ENCODE data around the gene PODXL2. TPM values are rescaled to one million over a fixed set of nuclear protein-coding genes. Genes with fewer than 3 reads are reported as not detected.

The PODXL2 gene
- total RNA-seq, 4 donors from 2014 or later, result 1.5 to 13.5 TPM; not detected in 2

DNA sequence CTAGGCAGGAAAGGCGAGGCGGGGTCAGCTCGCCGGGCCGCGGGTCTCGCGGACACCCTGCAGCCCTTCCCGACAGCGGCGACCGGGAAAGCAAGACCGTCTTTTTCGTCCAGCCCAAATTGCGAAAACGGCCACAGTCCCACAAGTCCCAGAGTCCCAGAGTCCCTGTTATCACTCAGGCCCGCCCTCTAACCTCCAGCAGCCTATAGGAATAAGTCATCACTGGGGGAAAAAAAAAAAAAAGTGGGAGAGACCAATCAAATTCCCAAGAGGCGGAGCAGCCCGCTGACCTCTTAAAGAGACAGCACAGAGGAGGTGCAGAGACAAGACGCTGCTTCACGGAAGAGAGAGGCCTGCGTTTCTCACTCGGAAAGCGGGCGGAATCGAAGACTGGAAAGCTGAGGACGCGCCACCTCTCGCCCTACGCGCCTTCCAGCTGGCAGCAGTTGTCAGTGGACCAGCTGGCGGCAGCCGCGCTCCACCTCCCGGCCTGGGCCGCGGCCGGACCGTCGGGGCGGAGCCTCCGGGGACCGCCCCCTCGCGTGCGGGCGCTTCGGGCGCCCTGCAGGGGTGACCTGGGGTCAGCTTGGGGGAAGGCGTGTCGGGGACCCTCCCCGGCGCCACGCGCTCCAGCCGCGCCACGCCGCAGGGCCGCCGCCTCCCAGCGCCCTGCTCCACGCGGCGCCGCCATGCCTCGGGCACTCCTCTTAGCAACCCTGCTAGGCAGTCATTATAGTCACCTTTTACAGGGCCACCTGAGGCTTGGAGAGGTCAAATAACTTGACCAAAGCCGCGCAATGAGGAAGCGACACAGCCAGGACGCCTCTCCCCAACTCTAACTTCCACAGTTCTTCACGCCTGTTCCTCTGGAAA, 38.2 kb upstream of the PODXL2 start, which contains the start of gene TPRA1:
Gene TPRA1 (minus strand): TSS at position 141 of the 873 bp plus-strand sequence. CDS start 10,587 bp downstream, outside the sequence.
- Histone ChIP-seq H3K27me3 (no peaks in the 10 kb centered on the region), H3K36me3 (no peaks in the 10 kb centered on the region), H3K9me3 (no peaks in the 10 kb centered on the region), H3K4me3 (peak within 1 kb of the TSS; percentile 54 to 93), H3K4me1 (peaks cover 0 to 3% of the 10 kb centered on the region in 2 donors), H3K27ac (peak within 1 kb of the TSS; percentile 90 to 91)
- intact Hi-C loops (cut with DNase I; ENCODE audit: low total_unique reads), result loop anchor here (10.0 kb wide), 1 partner anchor 84 kb away; the partner anchor contains the start of gene ABTB1
- DNase-seq, result peak; percentile 84 to 94
- peak; percentile 47 to 86 for TF ChIP-seq POLR2A (IDR thresholded peaks at IDR 0.05)
- TF ChIP-seq, protein P1, sequence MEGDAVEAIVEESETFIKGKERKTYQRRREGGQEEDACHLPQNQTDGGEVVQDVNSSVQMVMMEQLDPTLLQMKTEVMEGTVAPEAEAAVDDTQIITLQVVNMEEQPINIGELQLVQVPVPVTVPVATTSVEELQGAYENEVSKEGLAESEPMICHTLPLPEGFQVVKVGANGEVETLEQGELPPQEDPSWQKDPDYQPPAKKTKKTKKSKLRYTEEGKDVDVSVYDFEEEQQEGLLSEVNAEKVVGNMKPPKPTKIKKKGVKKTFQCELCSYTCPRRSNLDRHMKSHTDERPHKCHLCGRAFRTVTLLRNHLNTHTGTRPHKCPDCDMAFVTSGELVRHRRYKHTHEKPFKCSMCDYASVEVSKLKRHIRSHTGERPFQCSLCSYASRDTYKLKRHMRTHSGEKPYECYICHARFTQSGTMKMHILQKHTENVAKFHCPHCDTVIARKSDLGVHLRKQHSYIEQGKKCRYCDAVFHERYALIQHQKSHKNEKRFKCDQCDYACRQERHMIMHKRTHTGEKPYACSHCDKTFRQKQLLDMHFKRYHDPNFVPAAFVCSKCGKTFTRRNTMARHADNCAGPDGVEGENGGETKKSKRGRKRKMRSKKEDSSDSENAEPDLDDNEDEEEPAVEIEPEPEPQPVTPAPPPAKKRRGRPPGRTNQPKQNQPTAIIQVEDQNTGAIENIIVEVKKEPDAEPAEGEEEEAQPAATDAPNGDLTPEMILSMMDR (IDR thresholded peaks at IDR 0.05), result peak in 2 of 4 experiments; percentile 29 to 37

DNA sequence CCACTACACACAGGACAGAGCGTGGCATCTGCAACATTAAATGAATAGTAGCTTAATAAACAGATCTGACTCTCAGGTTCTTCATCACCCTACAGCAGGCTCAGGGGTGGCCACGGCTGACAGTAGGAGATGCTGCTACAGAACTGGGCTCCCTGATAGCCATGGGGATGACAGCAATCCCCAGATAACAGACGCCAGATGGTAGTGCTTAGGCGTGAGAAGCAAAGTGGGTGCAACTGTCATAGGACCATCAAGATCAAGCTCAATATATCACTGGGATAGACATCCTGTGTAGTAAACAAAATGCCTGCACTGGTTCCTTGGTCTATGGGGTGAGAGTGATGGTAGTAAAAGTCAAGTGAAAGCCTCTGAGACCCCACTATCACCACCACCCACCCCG, 35.8 kb upstream of the PODXL2 start:
- H3K36me3 ChIP-seq, result no peaks in the 10 kb centered on the region
- H3K9me3 ChIP-seq, result no peaks in the 10 kb centered on the region
- H3K27ac ChIP-seq, result no peak overlapping the region
- intact Hi-C loops (cut with DNase I; ENCODE audit: low total_unique reads), result loop anchor here (10.0 kb wide), 1 partner anchor 82 kb away; the partner anchor contains the start of gene ABTB1
- H3K4me1 ChIP-seq, result peaks cover 0 to 3% of the 10 kb centered on the region in 2 donors
- no peak overlapping the region for H3K4me3 ChIP-seq
- TF ChIP-seq, protein P1 (IDR thresholded peaks at IDR 0.05), result no peak
- no peak for TF ChIP-seq POLR2A (IDR thresholded peaks at IDR 0.05)
- DNase-seq, result no peak
- H3K27me3 ChIP-seq, result no peaks in the 10 kb centered on the region

DNA sequence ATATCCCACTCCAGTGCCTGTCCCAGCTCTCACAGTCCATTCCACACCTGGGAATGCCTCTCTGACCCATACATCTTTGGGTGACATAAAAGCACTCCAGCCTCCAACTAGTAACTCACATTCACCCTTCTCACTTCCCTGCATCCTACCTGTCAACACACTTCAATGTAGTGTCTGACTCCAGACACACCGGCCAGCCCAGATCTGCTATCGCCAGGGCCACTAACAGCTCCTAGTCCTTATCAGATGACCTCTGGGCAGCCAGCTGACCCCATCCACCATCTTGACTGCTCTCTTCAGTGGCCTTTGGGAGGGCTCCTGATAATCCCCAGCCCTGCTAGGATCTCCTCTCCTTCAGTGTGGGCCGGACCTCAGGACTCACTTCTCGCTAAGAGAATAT, 33.7 kb upstream of the PODXL2 start:
- no peaks in the 10 kb centered on the region for H3K36me3 ChIP-seq
- DNase-seq, result no peak
- TF ChIP-seq, protein P1 (IDR thresholded peaks at IDR 0.05), result no peak
- no peak for TF ChIP-seq POLR2A (IDR thresholded peaks at IDR 0.05)
- no peaks in the 10 kb centered on the region for H3K9me3 ChIP-seq
- intact Hi-C loops (cut with DNase I; ENCODE audit: low total_unique reads), result loop anchor here (10.0 kb wide), 1 partner anchor 79 kb away; the partner anchor contains the start of gene ABTB1
- no peak overlapping the region for H3K4me3 ChIP-seq
- H3K4me1 ChIP-seq, result no peaks in the 10 kb centered on the region
- H3K27me3 ChIP-seq, result no peaks in the 10 kb centered on the region
- no peak overlapping the region for H3K27ac ChIP-seq

DNA sequence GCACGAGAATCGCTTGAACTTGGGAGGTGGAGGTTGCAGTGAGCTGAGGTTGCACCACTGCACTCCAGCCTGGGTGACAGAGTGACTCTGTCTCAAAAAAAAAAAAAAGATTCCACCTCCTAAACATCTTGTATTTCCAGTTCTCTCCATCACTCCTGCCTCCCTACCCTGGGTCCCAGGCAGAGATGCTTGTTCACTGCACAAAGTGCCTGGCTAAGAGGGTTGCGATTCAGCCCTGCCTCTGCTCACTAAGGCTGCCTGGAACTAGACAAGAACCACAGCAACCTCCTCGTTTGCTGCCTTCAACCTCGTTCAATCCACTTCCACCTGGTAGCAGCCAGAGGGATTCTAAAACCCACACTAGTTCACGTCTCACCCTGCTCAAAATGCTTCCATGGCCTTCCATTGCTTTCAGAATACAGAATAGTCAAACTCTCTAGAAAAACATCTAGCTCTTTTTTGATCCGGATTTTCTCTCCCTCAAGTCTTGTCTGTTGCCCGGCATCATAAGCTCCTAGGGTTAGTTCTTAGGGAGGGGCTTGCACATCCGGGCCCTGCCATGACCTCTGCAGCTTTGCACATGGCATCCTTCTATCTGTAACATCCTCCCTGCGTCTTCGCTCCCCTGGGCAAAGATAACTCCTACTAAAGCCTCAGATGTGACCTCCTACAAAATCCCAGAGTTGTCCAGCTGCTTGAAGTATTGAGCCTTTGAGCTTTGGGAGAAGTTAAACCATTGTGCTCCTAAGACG, 31.8 kb upstream of the PODXL2 start:
- Histone ChIP-seq H3K27me3 (no peaks in the 10 kb centered on the region), H3K4me1 (no peaks in the 10 kb centered on the region), H3K36me3 (no peaks in the 10 kb centered on the region), H3K27ac (no peak overlapping the region), H3K4me3 (no peak overlapping the region), H3K9me3 (no peaks in the 10 kb centered on the region)
- intact Hi-C loops (cut with DNase I; ENCODE audit: low total_unique reads), result loop anchor here (10.0 kb wide), 1 partner anchor 78 kb away; the partner anchor contains the start of gene ABTB1
- no peak for DNase-seq
- no peak for TF ChIP-seq POLR2A (IDR thresholded peaks at IDR 0.05)
- TF ChIP-seq, protein P1 (IDR thresholded peaks at IDR 0.05), result no peak

Data from uterus (tissue), 4 donors.